NCI-H748 (cell line): ENCODE measurements around the gene SLC24A3.

ENCODE experiments used
- DNase-seq: peaks from one replicate; lab custom pipeline; 2025; ENCODE audit not compliant: unreplicated experiment; lab: John Stamatoyannopoulos, UW

The SLC24A3 gene

GRCh38 chr20:19528286-19529030 is 316.0 kb downstream of the SLC24A3 start:
- DNase-seq: no peak

GRCh38 chr20:19530006-19530405 is 317.6 kb downstream of the SLC24A3 start:
- DNase-seq: peak; percentile 16

- DNase-seq: no peak
Observed at GRCh38 chr20:19531446-19531845, 319.0 kb downstream of the SLC24A3 start.

- DNase-seq: no peak
Observed at GRCh38 chr20:19538556-19538955, 326.1 kb downstream of the SLC24A3 start.

- no peak for DNase-seq
Observed at GRCh38 chr20:19539191-19539590, 326.7 kb downstream of the SLC24A3 start.

GRCh38 chr20:19540392-19540791 is 327.9 kb downstream of the SLC24A3 start:
- DNase-seq: no peak

- DNase-seq: no peak
Observed at GRCh38 chr20:19543101-19543500, 330.7 kb downstream of the SLC24A3 start.

- DNase-seq: no peak
Observed at GRCh38 chr20:19544684-19545083, 332.2 kb downstream of the SLC24A3 start.

- DNase-seq: no peak
Observed at GRCh38 chr20:19546648-19547047, 334.2 kb downstream of the SLC24A3 start.

GRCh38 chr20:19547547-19547946 is 335.1 kb downstream of the SLC24A3 start:
- no peak for DNase-seq

GRCh38 chr20:19549896-19550295 is 337.5 kb downstream of the SLC24A3 start:
- no peak for DNase-seq

GRCh38 chr20:19552221-19553180 is 340.1 kb downstream of the SLC24A3 start:
- DNase-seq: no peak

GRCh38 chr20:19554666-19555065 is 342.2 kb downstream of the SLC24A3 start:
- no peak for DNase-seq

- no peak for DNase-seq
Observed at GRCh38 chr20:19555726-19556125, 343.3 kb downstream of the SLC24A3 start.

- DNase-seq: no peak
Observed at GRCh38 chr20:19557291-19557690, 344.8 kb downstream of the SLC24A3 start.

- no peak for DNase-seq
Observed at GRCh38 chr20:19560881-19561480, 348.5 kb downstream of the SLC24A3 start.

GRCh38 chr20:19562426-19562825 is 350.0 kb downstream of the SLC24A3 start:
- peak; percentile 64 for DNase-seq

- no peak for DNase-seq
Observed at GRCh38 chr20:19564261-19564660, 351.8 kb downstream of the SLC24A3 start.

- DNase-seq: no peak
Observed at GRCh38 chr20:19565736-19566135, 353.3 kb downstream of the SLC24A3 start.

GRCh38 chr20:19566226-19566945 is 353.9 kb downstream of the SLC24A3 start:
- no peak for DNase-seq

GRCh38 chr20:19568128-19568527 is 355.7 kb downstream of the SLC24A3 start:
- no peak for DNase-seq
